ENCODE results near the gene PTPRN2.

PTPRN2 gene

DNA sequence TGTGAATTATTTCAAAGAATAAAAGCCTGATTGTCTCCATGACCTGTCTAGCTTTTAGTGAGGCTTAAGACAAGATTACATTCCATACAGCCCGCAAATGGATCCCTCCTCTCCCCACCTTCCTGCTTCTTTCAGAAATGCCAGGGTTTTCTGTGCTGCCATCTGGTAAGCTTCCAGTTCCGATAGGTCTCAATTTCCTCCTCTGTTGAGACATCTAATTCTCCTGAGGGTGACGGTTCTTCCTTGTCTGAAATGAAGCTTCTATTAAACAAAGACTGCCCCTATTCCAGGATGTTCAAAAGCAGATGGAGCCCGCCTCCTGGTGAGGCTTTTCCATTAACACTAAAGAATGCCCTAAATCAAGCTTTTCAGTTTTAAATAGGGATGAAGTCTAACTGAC, 295.6 kb downstream of the PTPRN2 start:
- no peak for DNase-seq (ENCODE audit: extremely low read depth, low read depth)
- no peak for TF ChIP-seq CTCF (IDR thresholded peaks at IDR 0.05; ENCODE audit: low read depth, low read length)

GRCh38 chr7:158289761-158290523, 297.7 kb downstream of the PTPRN2 start:
- TF ChIP-seq CTCF (IDR thresholded peaks at IDR 0.05; ENCODE audit: low read depth, low read length): no peak
- DNase-seq (ENCODE audit: extremely low read depth, low read depth): no peak

GRCh38 chr7:158289231-158289630, 298.4 kb downstream of the PTPRN2 start:
- TF ChIP-seq CTCF (IDR thresholded peaks at IDR 0.05; ENCODE audit: low read depth, low read length): no peak
- DNase-seq (ENCODE audit: extremely low read depth, low read depth): no peak

- TF ChIP-seq CTCF (IDR thresholded peaks at IDR 0.05; ENCODE audit: low read depth, low read length): no peak
- DNase-seq (ENCODE audit: extremely low read depth, low read depth): no peak
Observed at GRCh38 chr7:158286210-158286609, 301.4 kb downstream of the PTPRN2 start.

- DNase-seq (ENCODE audit: extremely low read depth, low read depth): no peak
- TF ChIP-seq CTCF (IDR thresholded peaks at IDR 0.05; ENCODE audit: low read depth, low read length): no peak
Observed at GRCh38 chr7:158285383-158285770, 302.2 kb downstream of the PTPRN2 start.

DNA sequence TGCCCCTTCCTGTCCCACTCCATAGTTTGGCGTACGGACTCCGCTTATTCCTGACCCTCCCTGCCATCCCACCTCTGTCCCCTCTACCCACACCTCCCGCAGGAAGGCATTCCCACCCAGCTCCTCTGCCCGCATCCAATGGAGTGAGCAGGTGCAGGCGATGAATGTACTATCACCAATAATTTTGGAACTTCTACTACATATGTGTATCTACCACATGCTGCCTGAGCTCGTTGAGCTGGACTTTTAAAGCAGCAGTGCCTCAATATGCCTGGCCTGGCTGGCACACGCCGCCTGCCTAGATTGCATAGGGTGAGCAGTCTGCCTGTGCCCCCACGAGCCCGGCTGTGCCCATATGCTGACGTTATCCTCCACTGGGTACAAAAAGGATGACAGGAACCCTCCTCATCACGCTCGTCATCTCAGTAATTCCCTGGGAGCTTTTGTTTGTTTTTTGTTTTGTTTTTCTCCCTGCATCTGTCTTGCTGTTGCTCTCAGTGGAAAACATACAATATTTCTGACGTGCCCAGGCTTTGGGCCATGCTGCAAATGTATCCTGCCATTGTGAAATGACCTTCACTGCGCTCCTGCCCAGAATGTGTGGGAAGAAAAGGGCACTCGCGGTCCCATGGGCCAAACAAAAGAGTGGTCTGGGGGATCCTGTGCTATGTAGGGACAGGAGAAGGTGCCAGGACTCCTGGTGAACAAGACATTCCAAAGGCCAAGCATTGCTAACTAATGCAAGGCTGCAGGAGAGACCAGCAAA, 302.8 kb downstream of the PTPRN2 start:
- no peak for DNase-seq (ENCODE audit: extremely low read depth, low read depth)
- TF ChIP-seq CTCF (IDR thresholded peaks at IDR 0.05; ENCODE audit: low read depth, low read length): no peak

DNA sequence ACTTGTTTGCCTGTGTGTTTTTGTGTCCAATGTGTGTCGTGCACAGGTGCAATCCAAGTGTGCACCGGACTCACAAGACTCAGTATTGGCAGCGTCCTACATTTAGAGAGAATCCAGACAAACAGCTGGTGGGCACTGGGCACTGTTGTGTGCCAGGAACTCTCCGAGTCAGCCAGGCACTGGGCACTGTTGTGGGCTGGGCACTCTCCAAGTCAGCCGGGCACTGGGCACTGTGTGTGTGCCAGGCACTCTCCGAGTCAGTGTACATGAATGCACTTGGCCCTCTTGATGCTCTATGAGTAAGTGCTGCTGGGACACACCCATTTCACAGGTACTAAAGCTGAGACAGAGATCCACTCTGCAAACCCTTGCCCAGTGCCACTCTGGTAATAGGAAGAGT, 303.5 kb downstream of the PTPRN2 start:
- DNase-seq (ENCODE audit: extremely low read depth, low read depth): no peak
- TF ChIP-seq CTCF (IDR thresholded peaks at IDR 0.05; ENCODE audit: low read depth, low read length): no peak

All from AG09319 (cell line).